ENCODE results near the gene NPAS3. TPM values are rescaled to one million over a fixed set of nuclear protein-coding genes. Genes with fewer than 3 reads are reported as not detected.

NPAS3 gene
- total and polyA plus RNA-seq, 2 of the 13 experiments (the other 11 are each of a cell fraction or from before 2014, with no cell fraction given) = not detected

DNA sequence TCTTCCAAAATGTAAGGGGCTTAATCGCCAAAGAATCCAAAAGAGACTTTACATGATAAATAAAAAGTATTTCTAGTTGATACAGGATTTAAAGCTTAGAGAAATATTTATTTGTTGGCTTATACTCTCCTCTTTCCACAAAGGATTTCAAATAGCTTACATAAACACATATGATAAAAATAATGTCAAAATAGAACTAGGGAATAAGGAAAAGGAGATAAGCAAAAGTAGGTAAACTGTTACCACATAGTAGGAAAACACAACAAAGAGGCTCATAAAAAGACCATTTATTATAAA, 625.2 kb downstream of the NPAS3 start:
- BruUV-seq (replicated peaks) = no TSS peak
- Histone ChIP-seq H3K4me3 (replicated peaks in 1 of 3; ENCODE audit: insufficient read depth in 1 of 3, low read depth in 2 of 3, low read length in 3 of 3) (no peak overlapping the region), H3K36me3 (replicated peaks in 1 of 2; ENCODE audit: control insufficient read depth in 1 of 2, insufficient read depth in 2 of 2, low read length in 2 of 2) (no peaks in the 10 kb centered on the region), H3K27me3 (ENCODE audit: control insufficient read depth in 1 of 2, insufficient read depth in 2 of 2, low read length in 2 of 2) (0 out of 5 replicates have a peak, but pooled peaks cover 0 to 4% of the 10 kb centered on the region in 2 experiments), H4K20me1 (ENCODE audit: insufficient read depth, low read length) (no peaks in the 10 kb centered on the region), H3K9me3 (ENCODE audit: low read length) (no peaks in the 10 kb centered on the region), H2AFZ (ENCODE audit: low read length) (no peak overlapping the region), H3K79me2 (ENCODE audit: insufficient read depth, low read length) (no peaks in the 10 kb centered on the region), H3K4me2 (ENCODE audit: low read depth, low read length) (no peak overlapping the region), H3K27ac (ENCODE audit: extremely low read length, insufficient read depth, low read length) (no peak overlapping the region), H3K4me1 (ENCODE audit: insufficient read depth, low read length) (peaks cover 9% of the 10 kb centered on the region), H3K9ac (ENCODE audit: insufficient read depth, low read depth, low read length) (no peak overlapping the region)
- in situ Hi-C loops (cut with HindIII; ENCODE audit: extremely low pct_ligation_motif_present, low pct_unique_long_range_greater_than_20kb) (no loop called here), intact Hi-C loops (cut with micrococcal nuclease; ENCODE audit: unreplicated experiment) (no loop called here)
- ChIA-PET POLR2A (no interaction called here), CTCF (ENCODE audit: low intra/inter-chr PET ratio, low total read pairs) (no interaction called here)
- 21% methylated on average over 1 of the region's 1 CpG for WGBS (ENCODE audit: low lambda C conversion rate)
- DNase-seq (ENCODE audit: low spot score) (no peak), FAIRE-seq (no peak), ATAC-seq (no peak)
- TF ChIP-seq, protein P1, sequence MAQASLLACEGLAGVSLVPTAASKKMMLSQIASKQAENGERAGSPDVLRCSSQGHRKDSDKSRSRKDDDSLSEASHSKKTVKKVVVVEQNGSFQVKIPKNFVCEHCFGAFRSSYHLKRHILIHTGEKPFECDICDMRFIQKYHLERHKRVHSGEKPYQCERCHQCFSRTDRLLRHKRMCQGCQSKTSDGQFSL (CRISPR knock-in tag; IDR thresholded peaks at IDR 0.05) = no peak
- TF ChIP-seq ZNF232 (CRISPR knock-in tag; IDR thresholded peaks at IDR 0.05; ENCODE audit: borderline replicate concordance) = no peak
- no peak for TF ChIP-seq PCBP2 (optimal IDR thresholded peaks at IDR 0.05; ENCODE audit: low read depth, low read length, poor library complexity, severe bottlenecking)
- TF ChIP-seq, protein P2, sequence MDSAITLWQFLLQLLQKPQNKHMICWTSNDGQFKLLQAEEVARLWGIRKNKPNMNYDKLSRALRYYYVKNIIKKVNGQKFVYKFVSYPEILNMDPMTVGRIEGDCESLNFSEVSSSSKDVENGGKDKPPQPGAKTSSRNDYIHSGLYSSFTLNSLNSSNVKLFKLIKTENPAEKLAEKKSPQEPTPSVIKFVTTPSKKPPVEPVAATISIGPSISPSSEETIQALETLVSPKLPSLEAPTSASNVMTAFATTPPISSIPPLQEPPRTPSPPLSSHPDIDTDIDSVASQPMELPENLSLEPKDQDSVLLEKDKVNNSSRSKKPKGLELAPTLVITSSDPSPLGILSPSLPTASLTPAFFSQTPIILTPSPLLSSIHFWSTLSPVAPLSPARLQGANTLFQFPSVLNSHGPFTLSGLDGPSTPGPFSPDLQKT (CRISPR knock-in tag; IDR thresholded peaks at IDR 0.05; ENCODE audit: borderline replicate concordance) = no peak
- TF ChIP-seq ZNF850 (CRISPR knock-in tag; conservative IDR thresholded peaks at IDR 0.05) = no peak
- TF ChIP-seq, protein P3, sequence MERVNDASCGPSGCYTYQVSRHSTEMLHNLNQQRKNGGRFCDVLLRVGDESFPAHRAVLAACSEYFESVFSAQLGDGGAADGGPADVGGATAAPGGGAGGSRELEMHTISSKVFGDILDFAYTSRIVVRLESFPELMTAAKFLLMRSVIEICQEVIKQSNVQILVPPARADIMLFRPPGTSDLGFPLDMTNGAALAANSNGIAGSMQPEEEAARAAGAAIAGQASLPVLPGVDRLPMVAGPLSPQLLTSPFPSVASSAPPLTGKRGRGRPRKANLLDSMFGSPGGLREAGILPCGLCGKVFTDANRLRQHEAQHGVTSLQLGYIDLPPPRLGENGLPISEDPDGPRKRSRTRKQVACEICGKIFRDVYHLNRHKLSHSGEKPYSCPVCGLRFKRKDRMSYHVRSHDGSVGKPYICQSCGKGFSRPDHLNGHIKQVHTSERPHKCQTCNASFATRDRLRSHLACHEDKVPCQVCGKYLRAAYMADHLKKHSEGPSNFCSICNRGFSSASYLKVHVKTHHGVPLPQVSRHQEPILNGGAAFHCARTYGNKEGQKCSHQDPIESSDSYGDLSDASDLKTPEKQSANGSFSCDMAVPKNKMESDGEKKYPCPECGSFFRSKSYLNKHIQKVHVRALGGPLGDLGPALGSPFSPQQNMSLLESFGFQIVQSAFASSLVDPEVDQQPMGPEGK (CRISPR knock-in tag; IDR thresholded peaks at IDR 0.05) = no peak
- TF ChIP-seq, protein P4, sequence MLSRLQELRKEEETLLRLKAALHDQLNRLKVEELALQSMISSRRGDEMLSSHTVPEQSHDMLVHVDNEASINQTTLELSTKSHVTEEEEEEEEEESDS (CRISPR knock-in tag; IDR thresholded peaks at IDR 0.05; ENCODE audit: borderline replicate concordance) = no peak
- TF ChIP-seq, protein P5, sequence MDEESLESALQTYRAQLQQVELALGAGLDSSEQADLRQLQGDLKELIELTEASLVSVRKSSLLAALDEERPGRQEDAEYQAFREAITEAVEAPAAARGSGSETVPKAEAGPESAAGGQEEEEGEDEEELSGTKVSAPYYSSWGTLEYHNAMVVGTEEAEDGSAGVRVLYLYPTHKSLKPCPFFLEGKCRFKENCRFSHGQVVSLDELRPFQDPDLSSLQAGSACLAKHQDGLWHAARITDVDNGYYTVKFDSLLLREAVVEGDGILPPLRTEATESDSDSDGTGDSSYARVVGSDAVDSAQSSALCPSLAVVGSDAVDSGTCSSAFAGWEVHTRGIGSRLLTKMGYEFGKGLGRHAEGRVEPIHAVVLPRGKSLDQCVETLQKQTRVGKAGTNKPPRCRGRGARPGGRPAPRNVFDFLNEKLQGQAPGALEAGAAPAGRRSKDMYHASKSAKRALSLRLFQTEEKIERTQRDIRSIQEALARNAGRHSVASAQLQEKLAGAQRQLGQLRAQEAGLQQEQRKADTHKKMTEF (CRISPR knock-in tag; IDR thresholded peaks at IDR 0.05) = no peak
- no peak for TF ChIP-seq HES4 (CRISPR knock-in tag; IDR thresholded peaks at IDR 0.05; ENCODE audit: borderline replicate concordance)
- no peak for TF ChIP-seq ZNF101 (CRISPR knock-in tag; IDR thresholded peaks at IDR 0.05; ENCODE audit: borderline replicate concordance, low read depth)
- no peak for TF ChIP-seq CENPX (CRISPR knock-in tag; IDR thresholded peaks at IDR 0.05)
- TF ChIP-seq, protein P6, sequence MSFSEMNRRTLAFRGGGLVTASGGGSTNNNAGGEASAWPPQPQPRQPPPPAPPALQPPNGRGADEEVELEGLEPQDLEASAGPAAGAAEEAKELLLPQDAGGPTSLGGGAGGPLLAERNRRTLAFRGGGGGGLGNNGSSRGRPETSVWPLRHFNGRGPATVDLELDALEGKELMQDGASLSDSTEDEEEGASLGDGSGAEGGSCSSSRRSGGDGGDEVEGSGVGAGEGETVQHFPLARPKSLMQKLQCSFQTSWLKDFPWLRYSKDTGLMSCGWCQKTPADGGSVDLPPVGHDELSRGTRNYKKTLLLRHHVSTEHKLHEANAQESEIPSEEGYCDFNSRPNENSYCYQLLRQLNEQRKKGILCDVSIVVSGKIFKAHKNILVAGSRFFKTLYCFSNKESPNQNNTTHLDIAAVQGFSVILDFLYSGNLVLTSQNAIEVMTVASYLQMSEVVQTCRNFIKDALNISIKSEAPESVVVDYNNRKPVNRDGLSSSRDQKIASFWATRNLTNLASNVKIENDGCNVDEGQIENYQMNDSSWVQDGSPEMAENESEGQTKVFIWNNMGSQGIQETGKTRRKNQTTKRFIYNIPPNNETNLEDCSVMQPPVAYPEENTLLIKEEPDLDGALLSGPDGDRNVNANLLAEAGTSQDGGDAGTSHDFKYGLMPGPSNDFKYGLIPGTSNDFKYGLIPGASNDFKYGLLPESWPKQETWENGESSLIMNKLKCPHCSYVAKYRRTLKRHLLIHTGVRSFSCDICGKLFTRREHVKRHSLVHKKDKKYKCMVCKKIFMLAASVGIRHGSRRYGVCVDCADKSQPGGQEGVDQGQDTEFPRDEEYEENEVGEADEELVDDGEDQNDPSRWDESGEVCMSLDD (CRISPR knock-in tag; IDR thresholded peaks at IDR 0.05; ENCODE audit: borderline replicate concordance) = no peak
- TF ChIP-seq PLRG1 (conservative IDR thresholded peaks at IDR 0.05) = no peak
- TF ChIP-seq, protein P7, sequence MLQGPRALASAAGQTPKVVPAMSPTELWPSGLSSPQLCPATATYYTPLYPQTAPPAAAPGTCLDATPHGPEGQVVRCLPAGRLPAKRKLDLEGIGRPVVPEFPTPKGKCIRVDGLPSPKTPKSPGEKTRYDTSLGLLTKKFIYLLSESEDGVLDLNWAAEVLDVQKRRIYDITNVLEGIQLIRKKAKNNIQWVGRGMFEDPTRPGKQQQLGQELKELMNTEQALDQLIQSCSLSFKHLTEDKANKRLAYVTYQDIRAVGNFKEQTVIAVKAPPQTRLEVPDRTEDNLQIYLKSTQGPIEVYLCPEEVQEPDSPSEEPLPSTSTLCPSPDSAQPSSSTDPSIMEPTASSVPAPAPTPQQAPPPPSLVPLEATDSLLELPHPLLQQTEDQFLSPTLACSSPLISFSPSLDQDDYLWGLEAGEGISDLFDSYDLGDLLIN (CRISPR knock-in tag; IDR thresholded peaks at IDR 0.05; ENCODE audit: borderline replicate concordance) = no peak
- no peak for TF ChIP-seq PRMT3 (CRISPR knock-in tag; IDR thresholded peaks at IDR 0.05; ENCODE audit: borderline replicate concordance, low read depth)
- no peak for TF ChIP-seq MYC (CRISPR knock-in tag; IDR thresholded peaks at IDR 0.05; ENCODE audit: borderline replicate concordance)

All from HepG2 (cell line).